Esophagus squamous epithelium (tissue), 5 donors: ENCODE results near the gene THRA. TPM values are rescaled to one million over a fixed set of nuclear protein-coding genes. Genes with fewer than 3 reads are reported as not detected.
A peak's percentile ranks its signal among the peaks of the same experiment; 100 is the strongest.

Source experiments
- DNase-seq: peaks from one replicate; lab custom pipeline; 2025; lab: John Stamatoyannopoulos, UW
- H3K27ac ChIP-seq, 4 donors: fragments of 200-600 bp; sonication (generic); one replicate each; pipeline ENCODE4 v1.5.1; 2016 to 2019; ENCODE audit warnings: mild to moderate bottlenecking in 1 of 4
- H3K27me3 ChIP-seq, 4 donors: fragments of 200-600 bp; sonication (generic); 1 replicate in 3 of 4; 2 replicates in 1 of 4; pipeline versions ENCODE4 v1.5.1 to v1.6.0; 2017 to 2021; ENCODE audit warnings: antibody characterized with exemption in 1 of 4
- H3K36me3 ChIP-seq, 3 donors: fragments of 200-600 bp; sonication (generic); one replicate each; pipeline ENCODE4 v1.5.1; 2016 to 2019
- H3K4me1 ChIP-seq, 3 donors: fragments of 200-600 bp; sonication (generic); one replicate each; pipeline ENCODE4 v1.5.1; 2017 to 2019
- H3K4me3 ChIP-seq, 4 donors: fragments of 200-600 bp; sonication (generic); 1 replicate in 3 of 4; 2 replicates in 1 of 4; pipeline ENCODE4 v1.5.1; 2016 to 2019; ENCODE audit warnings: mild to moderate bottlenecking in 2 of 4, moderate library complexity in 1 of 4
- H3K9me3 ChIP-seq, 3 donors: fragments of 200-600 bp; sonication (generic); one replicate each; pipeline ENCODE4 v1.5.1; 2016 to 2019
- POLR2A ChIP-seq, 4 donors: fragments of 450-650 bp; IDR thresholded peaks; one replicate each; pipeline ENCODE4 v1.6.1; 2017; ENCODE audit warnings: antibody characterized with exemption in 4 of 4, mild to moderate bottlenecking in 4 of 4, moderate library complexity in 3 of 4
- WGBS, 2 donors: methylation state at CpG; one replicate each; pipeline ENCODE4 v1.1.5; 2018; 5-methylcytosine and 5-hydroxymethylcytosine counted together
- intact Hi-C: fragments of 100-400 bp; cut with DNase I; formaldehyde crosslinking; loops from one replicate; pipeline ENCODE4 v1.15.0; 2022
- total RNA-seq, 4 donors: library from RNA; depleted of rRNA; stranded (reverse); fragments of >200 nt; gene quantifications; one replicate each; pipeline ENCODE4 v1.1.0, GENCODE V29; 2016
- TF ChIP-seq, protein P1 (sequence below), 6 experiments: fragments of 450-650 bp in 4 of 6; fragments of 200-600 bp in 2 of 6; sonication (generic) in 2 of 6; IDR thresholded peaks; one replicate each; pipeline ENCODE4 v1.5.1; 2016 to 2019; ENCODE audit warnings: antibody characterized with exemption in 6 of 6, mild to moderate bottlenecking in 4 of 6, moderate library complexity in 4 of 6
- donor health status: DM: yes; HTN: yes; CAD: no.

The THRA gene
- total RNA-seq, 4 donors from 2014 or later = 4.2 to 27.1 (median 13.4) TPM

DNA sequence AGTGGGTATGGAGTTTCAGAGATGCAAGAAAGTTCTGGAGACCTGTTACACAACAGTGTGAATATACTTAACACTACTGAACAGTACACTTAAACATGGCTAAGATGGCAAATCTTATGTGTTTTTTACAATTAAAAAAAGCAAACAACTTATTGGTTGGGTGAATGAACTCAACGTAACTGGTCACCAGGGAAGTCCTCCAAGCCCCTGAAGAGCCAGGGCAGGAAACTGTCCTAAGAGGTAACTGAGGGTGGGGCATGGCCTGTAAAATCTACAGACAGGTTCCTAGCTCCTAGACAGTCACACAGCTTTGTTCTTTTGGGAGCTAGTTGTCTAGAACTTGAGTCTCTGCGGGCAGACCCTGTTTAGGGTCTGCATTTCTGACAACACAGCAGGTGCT lies 37.2 kb upstream of the THRA start:
- H3K27ac ChIP-seq = peak overlapping the region; percentile 51 to 71 (median 61)
- no peak for DNase-seq
- peaks cover 23 to 97% (median 34%) of the 10 kb centered on the region in 3 donors for H3K36me3 ChIP-seq

DNA sequence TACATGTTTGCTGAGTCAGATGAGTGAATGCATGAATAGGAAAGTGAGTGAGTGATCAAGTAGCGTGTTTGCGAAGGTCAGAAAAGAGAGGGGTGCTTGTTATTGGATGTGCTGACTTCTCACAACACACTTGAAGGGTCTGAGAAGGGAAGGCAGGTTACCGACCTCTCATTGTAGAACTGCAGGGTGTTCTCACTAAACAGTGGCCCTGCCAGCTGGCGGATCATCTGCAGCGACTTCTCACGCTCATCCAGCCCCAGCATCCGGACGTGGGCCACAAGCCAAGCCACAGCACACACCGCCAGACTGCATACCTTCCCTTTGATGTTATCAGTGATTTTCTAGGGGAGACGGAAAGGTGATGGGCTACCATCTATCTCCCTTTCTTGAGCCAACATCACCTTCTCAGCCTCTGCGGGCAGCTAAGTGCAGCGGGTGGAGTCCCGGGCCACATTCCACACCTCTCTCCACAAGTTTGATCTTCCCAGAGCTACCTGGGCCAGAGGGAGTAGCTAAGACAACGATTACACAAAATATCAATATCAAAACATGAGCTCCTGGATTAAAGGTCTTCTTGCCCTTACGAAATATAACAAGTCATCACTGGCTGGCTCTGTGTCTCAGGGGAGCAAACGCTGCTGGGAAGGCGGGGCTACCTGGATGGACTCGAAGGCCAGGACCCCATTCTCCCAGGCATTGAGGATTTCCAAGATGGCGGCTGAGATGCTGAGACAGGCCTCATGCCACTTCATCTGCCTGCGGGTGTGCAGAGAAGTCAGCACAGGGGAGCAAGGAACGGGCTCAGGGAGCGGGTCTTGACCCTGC lies 36.6 kb upstream of the THRA start:
- 25 to 44% methylated on average over 13 to 17 of the region's 22 CpGs for WGBS, 2 donors
- peaks cover 27 to 97% (median 39%) of the 10 kb centered on the region in 3 donors for H3K36me3 ChIP-seq
- TF ChIP-seq POLR2A (IDR thresholded peaks at IDR 0.05) = no peak
- TF ChIP-seq, protein P1, sequence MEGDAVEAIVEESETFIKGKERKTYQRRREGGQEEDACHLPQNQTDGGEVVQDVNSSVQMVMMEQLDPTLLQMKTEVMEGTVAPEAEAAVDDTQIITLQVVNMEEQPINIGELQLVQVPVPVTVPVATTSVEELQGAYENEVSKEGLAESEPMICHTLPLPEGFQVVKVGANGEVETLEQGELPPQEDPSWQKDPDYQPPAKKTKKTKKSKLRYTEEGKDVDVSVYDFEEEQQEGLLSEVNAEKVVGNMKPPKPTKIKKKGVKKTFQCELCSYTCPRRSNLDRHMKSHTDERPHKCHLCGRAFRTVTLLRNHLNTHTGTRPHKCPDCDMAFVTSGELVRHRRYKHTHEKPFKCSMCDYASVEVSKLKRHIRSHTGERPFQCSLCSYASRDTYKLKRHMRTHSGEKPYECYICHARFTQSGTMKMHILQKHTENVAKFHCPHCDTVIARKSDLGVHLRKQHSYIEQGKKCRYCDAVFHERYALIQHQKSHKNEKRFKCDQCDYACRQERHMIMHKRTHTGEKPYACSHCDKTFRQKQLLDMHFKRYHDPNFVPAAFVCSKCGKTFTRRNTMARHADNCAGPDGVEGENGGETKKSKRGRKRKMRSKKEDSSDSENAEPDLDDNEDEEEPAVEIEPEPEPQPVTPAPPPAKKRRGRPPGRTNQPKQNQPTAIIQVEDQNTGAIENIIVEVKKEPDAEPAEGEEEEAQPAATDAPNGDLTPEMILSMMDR (IDR thresholded peaks at IDR 0.05) = no peak
- no peak for DNase-seq
- H3K4me1 ChIP-seq = peaks cover 20 to 62% (median 48%) of the 10 kb centered on the region in 3 donors
- no peaks in the 10 kb centered on the region for H3K9me3 ChIP-seq
- no peak overlapping the region for H3K4me3 ChIP-seq
- intact Hi-C loops = no loop called here
- peak overlapping the region; percentile 51 to 71 (median 61) for H3K27ac ChIP-seq
- H3K27me3 ChIP-seq = no peaks in the 10 kb centered on the region

More for the DNA sequence above, 37.2 kb upstream of the THRA start:
- Histone ChIP-seq H3K9me3 (no peaks in the 10 kb centered on the region), H3K4me3 (no peak overlapping the region), H3K4me1 (peaks cover 20 to 69% (median 54%) of the 10 kb centered on the region in 3 donors), H3K27me3 (no peaks in the 10 kb centered on the region)
- 62 to 66% methylated on average over 2 of the region's 2 CpGs for WGBS, 2 donors
- TF ChIP-seq, protein P1 (IDR thresholded peaks at IDR 0.05) = no peak
- no peak for TF ChIP-seq POLR2A (IDR thresholded peaks at IDR 0.05)
- intact Hi-C loops = no loop called here

DNA sequence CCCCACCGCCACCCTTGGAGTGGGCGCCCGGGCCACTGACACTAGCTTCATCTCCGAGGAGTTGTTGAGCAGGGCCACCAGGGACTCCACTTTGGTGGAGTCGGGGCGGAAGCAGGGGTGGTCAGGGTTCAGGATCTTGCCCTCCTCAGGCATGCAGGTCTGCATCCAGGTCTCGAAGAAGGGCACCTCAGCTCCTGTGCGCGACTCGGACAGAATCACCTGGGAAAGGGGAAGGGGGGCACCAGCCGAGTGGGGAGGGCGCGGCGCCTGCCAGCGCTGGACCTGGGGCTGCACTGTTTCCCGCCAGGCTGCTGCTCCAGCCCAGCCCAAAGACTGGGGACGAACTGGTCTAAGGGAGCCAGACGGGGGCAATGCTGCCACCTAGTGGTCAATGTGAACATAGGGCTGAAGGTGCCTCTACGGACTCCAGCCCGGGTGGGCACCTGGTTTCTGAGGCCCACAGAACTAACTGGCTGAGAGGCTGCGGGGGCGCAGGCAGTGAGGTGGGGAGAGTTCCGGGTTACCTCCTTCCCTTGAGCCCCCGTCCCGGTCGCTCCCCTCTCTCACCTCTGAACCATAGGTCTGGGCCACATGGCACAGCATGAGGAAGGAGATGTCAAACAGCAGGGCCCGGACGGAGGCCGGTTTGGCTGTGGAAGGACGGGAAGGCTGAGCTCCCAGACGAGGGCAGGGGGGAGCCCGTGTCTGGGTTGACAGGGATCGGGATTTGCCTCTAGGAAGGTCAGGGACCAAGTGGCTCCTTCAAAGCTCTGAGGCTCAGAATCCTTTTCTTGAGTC lies 35.8 kb upstream of the THRA start:
- Histone ChIP-seq H3K27ac (peak overlapping the region; percentile 51 to 71 (median 61)), H3K9me3 (no peaks in the 10 kb centered on the region), H3K4me3 (no peak overlapping the region), H3K36me3 (peaks cover 35 to 97% (median 44%) of the 10 kb centered on the region in 3 donors), H3K27me3 (no peaks in the 10 kb centered on the region), H3K4me1 (peaks cover 13 to 62% (median 41%) of the 10 kb centered on the region in 3 donors)
- WGBS, 2 donors = 10 to 33% methylated on average over 10 of the region's 33 CpGs
- intact Hi-C loops = no loop called here
- TF ChIP-seq, protein P1 (IDR thresholded peaks at IDR 0.05) = peak; percentile 89 to 97 (median 92)
- no peak for TF ChIP-seq POLR2A (IDR thresholded peaks at IDR 0.05)
- no peak for DNase-seq

DNA sequence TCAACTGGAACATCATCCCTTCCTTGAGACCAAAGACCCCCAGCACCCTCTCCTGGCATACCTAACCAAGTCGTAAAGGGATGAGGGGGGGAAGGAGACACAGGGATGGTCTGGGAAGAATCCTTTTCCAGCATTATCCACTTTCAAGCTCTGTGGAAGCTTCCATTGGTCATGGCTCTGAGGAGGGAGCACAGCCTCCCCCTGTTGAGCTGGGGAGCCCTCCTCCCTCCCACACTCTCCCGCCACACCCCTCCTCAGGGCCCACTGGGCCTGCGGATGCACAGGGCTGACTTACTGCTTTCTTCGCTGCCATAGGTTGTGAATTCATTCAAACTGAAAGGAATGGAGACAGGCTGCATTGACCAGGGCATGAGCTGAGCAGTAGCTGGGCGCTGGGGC lies 35.2 kb upstream of the THRA start:
- H3K4me1 ChIP-seq = peaks cover 13 to 62% (median 38%) of the 10 kb centered on the region in 3 donors
- no peaks in the 10 kb centered on the region for H3K9me3 ChIP-seq
- H3K27ac ChIP-seq = no peak overlapping the region
- H3K36me3 ChIP-seq = peaks cover 34 to 97% (median 44%) of the 10 kb centered on the region in 3 donors
- H3K4me3 ChIP-seq = no peak overlapping the region
- H3K27me3 ChIP-seq = no peaks in the 10 kb centered on the region
- intact Hi-C loops = no loop called here
- TF ChIP-seq, protein P1 (IDR thresholded peaks at IDR 0.05) = no peak
- TF ChIP-seq POLR2A (IDR thresholded peaks at IDR 0.05) = no peak
- no peak for DNase-seq
- 57 to 74% methylated on average over 2 to 5 of the region's 5 CpGs for WGBS, 2 donors
